Measurements from ENCODE around the gene TNFRSF18. TPM values are rescaled to one million over a fixed set of nuclear protein-coding genes. Genes with fewer than 3 reads are reported as not detected.
A peak's percentile ranks its signal among the peaks of the same experiment; 100 is the strongest.

The TNFRSF18 gene
- total RNA-seq, 3 donors from 2014 or later: 1.6 to 2.2 (median 2.2) TPM

DNA sequence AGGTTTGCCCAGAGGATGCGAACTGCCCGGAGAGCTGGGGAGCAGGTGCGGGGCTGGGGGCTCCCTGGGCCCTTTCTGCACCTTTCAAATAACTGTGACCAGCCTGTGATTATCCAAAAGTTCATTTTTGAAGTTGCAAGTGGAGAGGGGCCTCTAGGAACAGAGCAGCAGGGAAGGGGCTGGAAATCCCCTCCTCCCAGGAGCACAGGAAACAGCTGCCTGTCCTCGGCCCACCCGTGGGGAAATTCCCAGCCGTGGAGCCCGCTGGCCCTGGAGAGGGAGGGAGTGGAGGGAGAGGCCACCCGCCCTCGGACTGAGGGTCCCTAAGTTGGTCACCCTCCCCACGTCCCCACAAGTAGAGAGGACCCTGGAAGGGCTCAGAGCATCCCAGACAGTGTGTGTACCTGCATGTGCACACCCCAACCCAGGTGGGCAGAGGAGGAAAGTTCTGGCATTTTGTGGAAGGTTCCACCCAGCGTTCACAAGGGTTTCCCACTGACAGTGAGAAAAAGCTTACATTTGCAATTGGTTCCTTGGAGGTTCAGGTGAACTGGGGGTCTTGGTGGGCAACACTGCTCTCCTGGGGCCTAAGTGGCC is 8.8 kb upstream of the TNFRSF18 start:
- peaks cover 7% of the 10 kb centered on the region for H3K36me3 ChIP-seq (ENCODE audit: low read depth)
- no peak overlapping the region for H3K4me3 ChIP-seq
- no peaks in the 10 kb centered on the region for H3K9me3 ChIP-seq
- TF ChIP-seq, protein P1, sequence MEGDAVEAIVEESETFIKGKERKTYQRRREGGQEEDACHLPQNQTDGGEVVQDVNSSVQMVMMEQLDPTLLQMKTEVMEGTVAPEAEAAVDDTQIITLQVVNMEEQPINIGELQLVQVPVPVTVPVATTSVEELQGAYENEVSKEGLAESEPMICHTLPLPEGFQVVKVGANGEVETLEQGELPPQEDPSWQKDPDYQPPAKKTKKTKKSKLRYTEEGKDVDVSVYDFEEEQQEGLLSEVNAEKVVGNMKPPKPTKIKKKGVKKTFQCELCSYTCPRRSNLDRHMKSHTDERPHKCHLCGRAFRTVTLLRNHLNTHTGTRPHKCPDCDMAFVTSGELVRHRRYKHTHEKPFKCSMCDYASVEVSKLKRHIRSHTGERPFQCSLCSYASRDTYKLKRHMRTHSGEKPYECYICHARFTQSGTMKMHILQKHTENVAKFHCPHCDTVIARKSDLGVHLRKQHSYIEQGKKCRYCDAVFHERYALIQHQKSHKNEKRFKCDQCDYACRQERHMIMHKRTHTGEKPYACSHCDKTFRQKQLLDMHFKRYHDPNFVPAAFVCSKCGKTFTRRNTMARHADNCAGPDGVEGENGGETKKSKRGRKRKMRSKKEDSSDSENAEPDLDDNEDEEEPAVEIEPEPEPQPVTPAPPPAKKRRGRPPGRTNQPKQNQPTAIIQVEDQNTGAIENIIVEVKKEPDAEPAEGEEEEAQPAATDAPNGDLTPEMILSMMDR (IDR thresholded peaks at IDR 0.05): no peak
- ATAC-seq (no peak), DNase-seq (no peak)
- H3K4me1 ChIP-seq (ENCODE audit: low read depth): peaks cover 12% of the 10 kb centered on the region
- intact Hi-C loops (cut with DNase I, micrococcal nuclease): no loop called here

DNA sequence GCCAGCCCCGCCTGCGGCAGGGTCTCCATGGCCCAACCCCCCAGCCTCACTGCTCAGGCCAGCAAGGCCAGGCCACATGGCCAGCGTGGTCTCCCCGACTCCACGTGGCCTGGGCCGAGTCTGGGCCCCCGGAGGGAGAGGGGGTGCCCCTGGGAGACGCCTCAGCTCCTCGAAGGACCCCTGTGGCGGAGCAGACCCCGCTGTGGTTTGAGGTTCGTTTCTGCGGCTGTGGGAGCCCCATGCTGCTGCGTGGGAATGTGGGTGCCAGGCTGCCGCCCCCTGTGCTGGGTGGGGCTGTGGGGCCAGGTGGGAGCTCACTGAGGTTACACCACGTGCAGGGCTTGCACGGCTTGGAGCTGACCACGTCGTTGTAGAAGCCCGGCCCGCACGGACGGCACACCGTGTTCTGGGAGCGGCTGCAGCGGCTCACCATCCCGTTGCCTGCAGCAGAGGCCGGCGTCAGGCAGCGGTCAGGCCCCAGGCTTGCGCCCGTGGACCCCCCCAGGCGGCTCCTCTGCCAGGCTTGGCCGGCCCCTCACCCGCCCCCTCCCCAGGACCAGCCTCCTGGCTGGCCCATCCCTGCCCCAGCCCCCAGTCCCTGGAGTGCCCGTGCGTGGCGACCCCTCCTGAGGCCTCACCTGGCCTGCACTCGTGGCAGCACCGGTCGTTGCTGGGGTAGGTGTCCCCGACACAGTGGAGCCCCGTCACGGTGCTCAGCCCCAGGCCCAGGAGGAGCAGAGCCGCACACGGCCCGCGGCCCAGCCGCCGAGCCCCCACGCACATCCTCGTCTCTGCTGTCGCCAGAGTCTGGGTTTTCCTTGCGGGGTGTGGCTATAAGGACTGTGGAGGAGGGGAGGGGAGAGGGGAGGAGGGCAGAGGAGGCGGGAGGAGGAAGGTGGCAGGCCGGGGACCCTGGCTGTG is 7.2 kb upstream of the TNFRSF18 start, which contains the start of gene TNFRSF4:
Gene TNFRSF4, minus strand, starts transcription at position 809 of the 921 bp plus-strand sequence. Its CDS starts 26 bp downstream, at position 783.
- no peaks in the 10 kb centered on the region for H3K9me3 ChIP-seq
- DNase-seq: peak in 2 of 3 donors; percentile 42 to 62
- TF ChIP-seq, protein P1 (IDR thresholded peaks at IDR 0.05): no peak
- H3K36me3 ChIP-seq (ENCODE audit: low read depth): peaks cover 7% of the 10 kb centered on the region
- ATAC-seq: peak; percentile 43
- peaks cover 12% of the 10 kb centered on the region for H3K4me1 ChIP-seq (ENCODE audit: low read depth)
- intact Hi-C loops (cut with DNase I, micrococcal nuclease): no loop called here
- no peak within 1 kb of the TSS for H3K4me3 ChIP-seq

DNA sequence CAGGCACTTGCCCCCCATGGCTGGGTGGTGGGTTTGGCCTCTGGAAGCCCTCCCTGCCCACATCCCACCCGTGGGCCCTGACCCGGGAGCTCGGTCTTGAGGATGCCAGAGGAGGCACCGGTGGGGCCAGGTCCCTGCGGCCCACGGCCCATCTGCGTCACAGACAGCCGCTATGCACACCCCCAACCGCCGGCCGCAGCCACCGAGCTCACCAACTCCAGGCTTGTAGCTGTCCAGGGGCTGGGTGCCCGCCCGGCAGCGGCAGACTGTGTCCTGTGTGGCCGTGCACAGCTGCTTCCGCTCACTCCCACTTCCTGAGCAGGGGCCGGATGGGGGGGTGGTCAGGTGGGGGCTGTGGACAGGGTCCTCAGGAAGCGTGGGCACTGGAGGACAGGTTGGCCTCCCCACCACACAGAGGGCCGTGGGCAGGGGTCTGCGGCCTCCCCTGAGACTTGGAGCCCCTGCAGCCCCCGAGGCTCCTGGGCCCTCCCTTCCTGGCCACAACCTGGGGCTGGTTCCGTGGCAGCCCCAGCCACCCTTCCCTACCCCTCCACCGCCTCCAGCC is 6.5 kb upstream of the TNFRSF18 start:
- TF ChIP-seq, protein P1 (IDR thresholded peaks at IDR 0.05): no peak
- intact Hi-C loops (cut with DNase I, micrococcal nuclease): no loop called here
- DNase-seq (peak in 2 of 3 donors; percentile 69 to 84), ATAC-seq (peak; percentile 38)
- H3K36me3 ChIP-seq (ENCODE audit: low read depth): peaks cover 7% of the 10 kb centered on the region
- peaks cover 17% of the 10 kb centered on the region for H3K4me1 ChIP-seq (ENCODE audit: low read depth)
- no peaks in the 10 kb centered on the region for H3K9me3 ChIP-seq
- no peak overlapping the region for H3K4me3 ChIP-seq

DNA sequence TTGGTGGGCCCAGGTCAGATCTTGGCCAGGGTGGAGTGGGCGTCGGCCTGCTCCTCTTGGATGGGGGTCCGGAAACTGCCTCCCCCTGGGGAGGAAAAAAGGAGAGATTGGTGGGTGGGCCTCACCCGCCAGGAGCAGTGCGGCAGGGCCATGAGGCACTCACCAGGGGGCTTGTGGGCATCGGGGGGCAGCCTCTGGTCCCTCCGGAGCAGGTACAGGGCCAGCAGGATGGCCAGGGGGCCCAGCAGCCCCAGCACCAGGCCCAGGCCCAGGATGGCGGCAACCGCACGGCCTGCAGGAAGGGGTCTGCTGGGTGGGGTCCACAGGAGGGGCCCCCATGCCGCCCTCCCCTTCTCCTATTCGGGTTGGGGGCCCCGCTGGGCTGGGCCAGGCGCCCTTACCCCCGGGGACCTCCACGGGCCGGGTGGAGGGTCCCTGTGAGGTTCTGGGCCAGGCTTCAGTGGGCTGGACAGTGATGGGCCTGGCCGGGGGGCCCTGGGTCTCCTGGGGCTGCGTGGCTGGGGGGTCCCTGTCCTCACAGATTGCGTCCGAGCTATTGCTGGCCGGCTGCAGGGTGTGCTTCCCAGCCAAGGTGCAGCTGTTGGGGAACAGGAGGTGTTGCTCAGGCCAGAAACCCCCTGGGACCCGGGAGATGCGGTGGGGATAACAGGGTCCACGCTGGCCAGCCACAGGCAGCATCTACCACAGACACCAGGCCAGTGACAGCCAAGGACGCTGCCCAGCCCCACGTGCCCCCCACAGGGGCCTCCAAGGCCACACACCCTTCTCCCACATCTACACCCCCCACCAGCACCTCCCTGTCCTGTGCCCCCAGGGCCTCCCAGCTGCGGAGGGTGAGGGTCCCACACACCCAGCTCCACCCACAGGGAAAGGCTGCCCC is 5.4 kb upstream of the TNFRSF18 start:
- intact Hi-C loops (cut with DNase I, micrococcal nuclease): no loop called here
- DNase-seq: peak in 2 of 3 donors; percentile 30 to 52
- H3K9me3 ChIP-seq: no peaks in the 10 kb centered on the region
- H3K36me3 ChIP-seq (ENCODE audit: low read depth): peaks cover under 1% of the 10 kb centered on the region
- H3K4me1 ChIP-seq (ENCODE audit: low read depth): peaks cover 17% of the 10 kb centered on the region
- no peak overlapping the region for H3K4me3 ChIP-seq
- ATAC-seq: no peak
- TF ChIP-seq, protein P1 (IDR thresholded peaks at IDR 0.05): no peak
